Measurements from ENCODE around the gene DLK2. TPM values are rescaled to one million over a fixed set of nuclear protein-coding genes. Genes with fewer than 3 reads are reported as not detected.
"Not testable (repeated sequence)": the region's sequence is repeated elsewhere in the genome, so short reads cannot be mapped to it uniquely, and the experiment has no call there.

Gene DLK2
- total and polyA plus RNA-seq, 3 experiments from 2014 or later: 1.4 to 1.9 (median 1.9) TPM

DNA sequence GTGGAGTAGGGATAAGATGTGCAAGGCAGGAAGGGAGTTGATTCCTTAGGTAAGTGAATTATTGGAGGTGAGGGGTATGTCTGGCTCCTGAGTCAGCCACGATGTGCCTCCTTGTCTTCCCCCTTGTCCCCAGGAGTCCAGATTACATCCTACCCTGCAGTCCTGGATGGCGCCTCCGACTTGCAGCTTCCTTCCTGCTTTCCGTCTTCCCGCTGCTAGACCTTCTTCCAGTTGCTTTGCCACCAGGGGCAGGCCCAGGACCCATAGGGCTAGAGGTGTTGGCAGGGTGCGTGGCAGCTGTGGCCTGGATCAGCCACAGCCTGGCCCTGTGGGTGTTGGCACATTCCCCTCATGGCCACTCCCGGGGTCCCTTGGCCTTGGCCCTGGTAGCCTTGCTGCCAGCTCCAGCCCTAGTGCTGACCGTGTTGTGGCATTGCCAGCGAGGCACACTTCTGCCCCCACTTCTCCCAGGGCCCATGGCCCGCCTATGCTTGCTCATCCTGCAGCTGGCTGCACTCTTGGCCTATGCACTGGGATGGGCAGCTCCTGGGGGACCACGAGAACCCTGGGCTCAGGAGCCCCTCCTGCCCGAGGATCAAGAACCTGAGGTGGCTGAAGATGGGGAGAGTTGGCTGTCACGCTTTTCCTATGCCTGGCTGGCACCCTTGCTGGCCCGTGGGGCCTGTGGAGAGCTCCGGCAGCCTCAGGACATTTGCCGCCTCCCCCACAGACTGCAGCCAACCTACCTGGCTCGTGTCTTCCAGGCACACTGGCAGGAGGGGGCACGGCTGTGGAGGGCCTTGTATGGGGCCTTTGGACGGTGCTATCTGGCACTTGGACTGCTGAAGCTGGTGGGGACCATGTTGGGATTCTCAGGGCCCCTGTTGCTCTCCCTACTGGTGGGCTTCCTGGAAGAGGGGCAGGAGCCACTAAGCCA, 23.1 kb downstream of the DLK2 start:
- DNase-seq: no peak
- Mint-ChIP-seq H3K36me3 (peaks cover 0 to 60% (median under 1%) of the 10 kb centered on the region in 3 donors), H3K27ac (peak overlapping the region in 2 of 8 donors; percentile 63 to 73), H3K27me3 (peaks cover 0 to 3% of the 10 kb centered on the region in 2 donors), H3K9me3 (no peaks in the 10 kb centered on the region), H3K4me3 (no peak overlapping the region), H3K4me1 (peaks cover 19 to 31% (median 22%) of the 10 kb centered on the region in 3 donors)
- H3K9me3 ChIP-seq (ENCODE audit: low read length): no peaks in the 10 kb centered on the region
- no peaks in the 10 kb centered on the region for H3K27me3 ChIP-seq (ENCODE audit: insufficient read depth, low read length, poor library complexity, severe bottlenecking)
- peaks cover 8% of the 10 kb centered on the region for H3K36me3 ChIP-seq (ENCODE audit: insufficient read depth, low read length)
- ChIA-PET CTCF (interaction anchor here (1.3 to 1.6 kb wide), 3 partner anchors 22 to 74 kb away, joined by 4 to 5 read pairs (median 4); no protein-coding TSS in a partner anchor), POLR2A (no interaction called here)
- peaks cover 11% of the 10 kb centered on the region for H3K4me1 ChIP-seq (ENCODE audit: insufficient read depth, low read length)
- H3K4me3 ChIP-seq (ENCODE audit: low read length): no peak overlapping the region
- no peak overlapping the region for H3K27ac ChIP-seq (ENCODE audit: low read depth, low read length)

- H3K36me3 Mint-ChIP-seq: peaks cover 0 to 35% (median 0%) of the 10 kb centered on the region in 3 donors
- ChIA-PET POLR2A (interaction anchor here (2.0 kb wide), 1 partner anchor 45 kb away, joined by 8 read pairs; no protein-coding TSS in a partner anchor), CTCF (interaction anchor here (1.0 to 1.5 kb wide), 4 partner anchors 24 to 201 kb away, joined by 3 to 7 read pairs (median 4); no protein-coding TSS in a partner anchor)
- no peaks in the 10 kb centered on the region for H3K27me3 ChIP-seq (ENCODE audit: insufficient read depth, low read length, poor library complexity, severe bottlenecking)
- peak overlapping the region; percentile 81 for H3K27ac ChIP-seq (ENCODE audit: low read depth, low read length)
- peak overlapping the region; percentile 85 to 98 (median 97) for H3K27ac Mint-ChIP-seq
- peak overlapping the region; percentile 82 for H3K4me3 ChIP-seq (ENCODE audit: low read length)
- no peaks in the 10 kb centered on the region for H3K9me3 ChIP-seq (ENCODE audit: low read length)
- peaks cover 16% of the 10 kb centered on the region for H3K4me1 ChIP-seq (ENCODE audit: insufficient read depth, low read length)
- no peak for DNase-seq
- peaks cover 24 to 39% (median 27%) of the 10 kb centered on the region in 3 donors for H3K4me1 Mint-ChIP-seq
- H3K27me3 Mint-ChIP-seq: peaks cover 0 to 2% of the 10 kb centered on the region in 2 donors
- no peaks in the 10 kb centered on the region for H3K9me3 Mint-ChIP-seq
- peaks cover 8% of the 10 kb centered on the region for H3K36me3 ChIP-seq (ENCODE audit: insufficient read depth, low read length)
- peak overlapping the region; percentile 93 to 99 (median 96) for H3K4me3 Mint-ChIP-seq
These were observed 26.5 kb downstream of the DLK2 start for GRCh38 chr6:43428874-43429273.

DNA sequence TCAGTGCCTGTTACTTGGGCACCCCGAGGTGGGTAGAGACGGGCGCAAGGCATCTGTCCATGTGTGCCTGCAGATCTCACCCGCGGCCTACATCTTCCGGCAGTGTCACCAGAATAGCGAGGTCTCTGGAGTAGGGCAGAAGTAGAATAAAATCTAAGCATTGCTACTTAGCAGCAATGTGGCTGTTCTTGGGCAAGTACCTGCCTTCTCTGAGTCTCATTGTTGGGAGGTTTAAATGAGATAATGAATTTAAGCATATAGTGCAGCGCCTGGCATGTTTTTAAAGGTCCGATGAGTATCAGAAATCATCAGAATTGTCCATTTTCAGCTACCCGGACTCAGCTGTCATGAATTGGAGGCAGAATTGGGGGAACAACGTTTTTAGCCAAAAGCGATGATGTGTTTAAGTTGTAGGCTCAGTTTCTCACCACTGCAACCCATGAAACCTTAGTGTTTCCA, 27.2 kb downstream of the DLK2 start:
- H3K4me1 Mint-ChIP-seq: peaks cover 24 to 39% (median 27%) of the 10 kb centered on the region in 3 donors
- Histone ChIP-seq H3K27me3 (ENCODE audit: insufficient read depth, low read length, poor library complexity, severe bottlenecking) (no peaks in the 10 kb centered on the region), H3K27ac (ENCODE audit: low read depth, low read length) (peak overlapping the region; percentile 81), H3K9me3 (ENCODE audit: low read length) (no peaks in the 10 kb centered on the region), H3K4me3 (ENCODE audit: low read length) (peak overlapping the region; percentile 82), H3K4me1 (ENCODE audit: insufficient read depth, low read length) (peaks cover 16% of the 10 kb centered on the region), H3K36me3 (ENCODE audit: insufficient read depth, low read length) (peaks cover 5% of the 10 kb centered on the region)
- H3K27ac Mint-ChIP-seq: peak overlapping the region; percentile 85 to 98 (median 97)
- POLR2A ChIA-PET: interaction anchor here (0.6 to 2.0 kb wide), 3 partner anchors 45 to 203 kb away, joined by 3 to 8 read pairs (median 4); no protein-coding TSS in a partner anchor
- DNase-seq: no peak
- CTCF ChIA-PET: interaction anchor here (1.0 to 1.5 kb wide), 6 partner anchors 14 to 200 kb away, joined by 3 to 7 read pairs (median 4); no protein-coding TSS in a partner anchor
- H3K4me3 Mint-ChIP-seq: peak overlapping the region; percentile 93 to 99 (median 96)
- no peaks in the 10 kb centered on the region for H3K9me3 Mint-ChIP-seq
- peaks cover 0 to 2% of the 10 kb centered on the region in 2 donors for H3K27me3 Mint-ChIP-seq
- H3K36me3 Mint-ChIP-seq: peaks cover 0 to 31% (median 0%) of the 10 kb centered on the region in 3 donors

DNA sequence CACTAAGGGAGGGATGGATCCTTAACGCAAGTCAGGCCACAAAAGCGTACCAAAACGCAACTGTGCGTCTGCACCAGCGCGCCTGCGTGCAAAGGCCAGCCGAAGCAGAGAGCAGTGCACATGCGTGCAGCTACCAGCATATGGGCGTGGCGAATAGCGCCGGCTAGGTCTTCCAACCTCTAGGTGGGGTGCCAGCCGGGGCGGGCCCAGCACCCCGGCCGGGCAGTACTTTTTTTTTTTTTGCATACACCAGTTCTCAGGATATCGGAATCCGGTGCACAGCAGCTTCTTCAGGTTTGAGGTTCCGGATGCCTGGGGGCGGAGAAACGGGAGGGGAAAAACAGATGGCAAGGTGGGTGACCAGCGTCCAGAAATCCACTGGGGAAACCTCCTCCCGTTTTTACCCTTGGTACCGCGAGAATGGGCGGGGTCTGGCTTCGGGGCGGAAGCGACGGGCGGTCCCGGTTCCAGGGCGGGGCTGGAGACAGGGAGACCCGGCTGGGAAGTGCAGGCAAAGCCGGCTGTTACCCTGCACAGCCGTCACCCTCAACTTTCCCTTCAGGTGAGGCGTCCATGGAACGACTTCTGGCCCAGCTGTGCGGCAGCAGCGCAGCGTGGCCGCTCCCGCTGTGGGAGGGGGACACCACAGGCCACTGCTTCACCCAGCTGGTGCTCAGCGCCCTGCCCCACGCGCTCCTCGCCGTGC, 27.8 kb downstream of the DLK2 start, which contains the start of gene ABCC10:
ABCC10 (plus strand) TSS at position 136 of the 706 bp plus-strand sequence; CDS start at position 574, 438 bp downstream.
- H3K4me1 Mint-ChIP-seq: peaks cover 24 to 39% (median 27%) of the 10 kb centered on the region in 3 donors
- Histone ChIP-seq H3K4me1 (ENCODE audit: insufficient read depth, low read length) (peaks cover 16% of the 10 kb centered on the region), H3K27ac (ENCODE audit: low read depth, low read length) (peak within 1 kb of the TSS; percentile 81), H3K27me3 (ENCODE audit: insufficient read depth, low read length, poor library complexity, severe bottlenecking) (no peaks in the 10 kb centered on the region), H3K36me3 (ENCODE audit: insufficient read depth, low read length) (no peaks in the 10 kb centered on the region), H3K9me3 (ENCODE audit: low read length) (no peaks in the 10 kb centered on the region), H3K4me3 (ENCODE audit: low read length) (peak within 1 kb of the TSS; percentile 82)
- peaks cover 0 to 2% of the 10 kb centered on the region in 2 donors for H3K27me3 Mint-ChIP-seq
- ChIA-PET CTCF (interaction anchor here (0.7 to 1.5 kb wide), 11 partner anchors 13 to 1749 kb away, joined by 3 to 7 read pairs (median 3); partner anchors contain the start of gene CRIP3), POLR2A (interaction anchor here (0.6 to 2.0 kb wide), 13 partner anchors 10 to 203 kb away, joined by 3 to 15 read pairs (median 4); partner anchors contain the start of genes DLK2, POLR1C, TJAP1 and YIPF3)
- peak within 1 kb of the TSS; percentile 85 to 99 (median 97) for H3K27ac Mint-ChIP-seq
- H3K36me3 Mint-ChIP-seq: peaks cover 0 to 25% (median 0%) of the 10 kb centered on the region in 3 donors
- peak within 1 kb of the TSS; percentile 93 to 99 (median 96) for H3K4me3 Mint-ChIP-seq
- no peaks in the 10 kb centered on the region for H3K9me3 Mint-ChIP-seq
- DNase-seq: peak; percentile 91 to 97 (median 95)

DNA sequence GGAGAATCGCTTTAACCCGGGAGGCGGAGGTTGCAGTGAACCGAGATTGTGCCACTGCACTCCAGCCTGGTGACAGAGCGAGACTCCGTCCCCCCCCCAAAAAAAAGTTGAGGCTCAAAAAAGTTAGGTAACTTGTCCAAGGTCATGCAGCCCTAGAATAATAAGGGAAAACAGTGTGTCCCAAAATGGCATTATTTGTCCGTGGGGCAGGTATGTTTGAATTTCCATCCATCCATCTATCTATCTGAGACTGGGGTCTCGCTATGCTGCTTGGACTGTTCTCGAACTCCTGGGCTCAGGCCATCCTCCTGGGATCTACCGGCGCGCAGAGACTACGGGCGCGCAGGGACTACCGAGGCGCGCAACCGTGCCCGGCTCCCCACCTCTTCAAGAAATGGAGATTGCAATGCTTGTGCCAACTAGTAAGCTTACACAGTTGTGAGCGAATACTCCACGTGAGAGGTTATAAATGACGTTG, 28.4 kb downstream of the DLK2 start:
- peaks cover 24 to 36% (median 26%) of the 10 kb centered on the region in 3 donors for H3K4me1 Mint-ChIP-seq
- peaks cover 16% of the 10 kb centered on the region for H3K4me1 ChIP-seq (ENCODE audit: insufficient read depth, low read length)
- no peaks in the 10 kb centered on the region for H3K36me3 ChIP-seq (ENCODE audit: insufficient read depth, low read length)
- H3K9me3 ChIP-seq (ENCODE audit: low read length): no peaks in the 10 kb centered on the region
- H3K9me3 Mint-ChIP-seq: no peaks in the 10 kb centered on the region
- H3K4me3 ChIP-seq (ENCODE audit: low read length): peak overlapping the region; percentile 82
- H3K27me3 Mint-ChIP-seq: peaks cover 0 to 2% of the 10 kb centered on the region in 2 donors
- POLR2A ChIA-PET: interaction anchor here (0.6 to 2.0 kb wide), 10 partner anchors 11 to 90 kb away, joined by 3 to 9 read pairs (median 4); partner anchors contain the start of genes DLK2, POLR1C, TJAP1 and YIPF3
- CTCF ChIA-PET: interaction anchor here (0.7 to 1.3 kb wide), 8 partner anchors 13 to 1748 kb away, joined by 3 to 6 read pairs (median 3); partner anchors contain the start of gene CRIP3
- peak overlapping the region; percentile 93 to 99 (median 96) for H3K4me3 Mint-ChIP-seq
- H3K27ac ChIP-seq (ENCODE audit: low read depth, low read length): peak overlapping the region; percentile 81
- DNase-seq: peak in 1 of 5 donors; percentile 4
- H3K27me3 ChIP-seq (ENCODE audit: insufficient read depth, low read length, poor library complexity, severe bottlenecking): no peaks in the 10 kb centered on the region
- peaks cover 0 to 19% (median 0%) of the 10 kb centered on the region in 3 donors for H3K36me3 Mint-ChIP-seq
- peak overlapping the region; percentile 85 to 99 (median 97) for H3K27ac Mint-ChIP-seq

GRCh38 chr6:43425083-43425482, 30.3 kb downstream of the DLK2 start:
- H3K4me1 Mint-ChIP-seq: peaks cover 19 to 24% (median 22%) of the 10 kb centered on the region in 3 donors
- POLR2A ChIA-PET: interaction anchor here (0.6 kb wide), 1 partner anchor 26 kb away, joined by 3 read pairs; no protein-coding TSS in a partner anchor
- not testable (repeated sequence) for H3K27me3 Mint-ChIP-seq

DNA sequence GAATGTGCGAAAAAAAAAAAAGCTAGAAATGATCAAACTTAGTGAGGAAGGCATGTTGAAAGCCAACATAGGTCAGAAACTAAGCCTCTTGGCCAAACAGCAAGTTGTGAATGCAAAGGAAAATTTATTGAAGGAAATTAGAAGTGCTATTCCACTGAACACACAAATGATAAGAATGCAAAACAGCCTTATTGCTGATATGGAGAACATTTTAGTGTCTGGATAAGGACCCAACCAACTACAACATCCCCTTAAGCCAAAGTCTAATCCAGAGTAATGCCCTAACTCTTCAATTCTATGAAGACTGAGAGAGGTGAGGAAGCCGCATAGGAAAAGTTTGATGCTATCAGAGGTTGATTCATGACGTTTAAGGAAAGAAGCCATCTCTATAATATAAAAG, 33.5 kb downstream of the DLK2 start:
- Histone ChIP-seq H3K4me3 (ENCODE audit: low read length) (no peak overlapping the region), H3K36me3 (ENCODE audit: insufficient read depth, low read length) (no peaks in the 10 kb centered on the region), H3K27me3 (ENCODE audit: insufficient read depth, low read length, poor library complexity, severe bottlenecking) (no peaks in the 10 kb centered on the region), H3K27ac (ENCODE audit: low read depth, low read length) (no peak overlapping the region), H3K9me3 (ENCODE audit: low read length) (no peaks in the 10 kb centered on the region), H3K4me1 (ENCODE audit: insufficient read depth, low read length) (peaks cover under 1% of the 10 kb centered on the region)
- DNase-seq: no peak
- Mint-ChIP-seq H3K36me3 (no peaks in the 10 kb centered on the region), H3K9me3 (no peaks in the 10 kb centered on the region), H3K4me1 (peaks cover under 1 to 5% (median under 1%) of the 10 kb centered on the region in 3 donors), H3K4me3 (peak overlapping the region in 1 of 7 donors; percentile 2), H3K27me3 (peaks cover 0 to 2% of the 10 kb centered on the region in 2 donors), H3K27ac (peak overlapping the region in 1 of 8 donors; percentile 33)
- CTCF ChIA-PET: interaction anchor here (0.5 to 1.1 kb wide), 3 partner anchors 38 to 728 kb away, joined by 3 to 4 read pairs (median 3); partner anchors contain the start of gene DNPH1
- POLR2A ChIA-PET: interaction anchor here (0.5 kb wide), 1 partner anchor 192 kb away, joined by 4 read pairs; no protein-coding TSS in a partner anchor

More at GRCh38 chr6:43425083-43425482, 30.3 kb downstream of the DLK2 start:
- H3K36me3 ChIP-seq (ENCODE audit: insufficient read depth, low read length); H3K27me3 ChIP-seq (ENCODE audit: insufficient read depth, low read length, poor library complexity, severe bottlenecking); H3K9me3 ChIP-seq (ENCODE audit: low read length); H3K27ac ChIP-seq (ENCODE audit: low read depth, low read length); H3K9me3 Mint-ChIP-seq; H3K4me3 Mint-ChIP-seq; H3K4me3 ChIP-seq (ENCODE audit: low read length); DNase-seq; CTCF ChIA-PET; H3K27ac Mint-ChIP-seq: not testable (repeated sequence)
- peaks cover 0 to 12% (median 0%) of the 10 kb centered on the region in 3 donors for H3K36me3 Mint-ChIP-seq
- peaks cover 16% of the 10 kb centered on the region for H3K4me1 ChIP-seq (ENCODE audit: insufficient read depth, low read length)
